ENCODE data around the gene RERE. TPM values are rescaled to one million over a fixed set of nuclear protein-coding genes. Genes with fewer than 3 reads are reported as not detected.
A peak's percentile ranks its signal among the peaks of the same experiment; 100 is the strongest.

RERE gene
- total RNA-seq, 2 donors from 2014 or later = 74.5 to 128 TPM

DNA sequence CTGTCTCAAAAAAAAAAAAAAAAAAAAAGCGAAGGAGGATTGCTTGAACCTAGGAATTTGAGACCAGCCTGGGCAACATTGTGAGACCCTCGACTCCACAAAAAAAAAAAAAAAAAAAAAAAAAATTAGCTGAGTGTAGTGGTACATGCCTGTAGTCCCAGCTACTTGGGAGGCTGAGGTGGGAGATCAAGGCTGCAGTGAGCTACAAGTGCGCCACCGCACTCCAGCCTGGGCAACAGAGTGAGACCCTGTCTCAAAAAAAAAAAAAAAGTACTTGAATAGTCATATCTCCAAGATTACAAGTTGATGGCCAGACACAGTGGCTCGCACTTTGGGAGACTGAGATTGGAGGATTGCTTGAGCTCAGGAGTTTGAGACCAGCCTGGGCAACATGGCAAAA is 33.6 kb upstream of the RERE start:
- intact Hi-C loops (cut with DNase I) = no loop called here
- H3K4me3 ChIP-seq = no peak overlapping the region
- no peak overlapping the region for H3K27ac ChIP-seq
- no peaks in the 10 kb centered on the region for H3K36me3 ChIP-seq (replicated peaks in 1 of 2; ENCODE audit: insufficient read depth in 1 of 2, low read depth in 2 of 2)
- peaks cover 14% of the 10 kb centered on the region for H3K4me1 ChIP-seq
- no peaks in the 10 kb centered on the region for H3K27me3 ChIP-seq
- TF ChIP-seq, protein P1, sequence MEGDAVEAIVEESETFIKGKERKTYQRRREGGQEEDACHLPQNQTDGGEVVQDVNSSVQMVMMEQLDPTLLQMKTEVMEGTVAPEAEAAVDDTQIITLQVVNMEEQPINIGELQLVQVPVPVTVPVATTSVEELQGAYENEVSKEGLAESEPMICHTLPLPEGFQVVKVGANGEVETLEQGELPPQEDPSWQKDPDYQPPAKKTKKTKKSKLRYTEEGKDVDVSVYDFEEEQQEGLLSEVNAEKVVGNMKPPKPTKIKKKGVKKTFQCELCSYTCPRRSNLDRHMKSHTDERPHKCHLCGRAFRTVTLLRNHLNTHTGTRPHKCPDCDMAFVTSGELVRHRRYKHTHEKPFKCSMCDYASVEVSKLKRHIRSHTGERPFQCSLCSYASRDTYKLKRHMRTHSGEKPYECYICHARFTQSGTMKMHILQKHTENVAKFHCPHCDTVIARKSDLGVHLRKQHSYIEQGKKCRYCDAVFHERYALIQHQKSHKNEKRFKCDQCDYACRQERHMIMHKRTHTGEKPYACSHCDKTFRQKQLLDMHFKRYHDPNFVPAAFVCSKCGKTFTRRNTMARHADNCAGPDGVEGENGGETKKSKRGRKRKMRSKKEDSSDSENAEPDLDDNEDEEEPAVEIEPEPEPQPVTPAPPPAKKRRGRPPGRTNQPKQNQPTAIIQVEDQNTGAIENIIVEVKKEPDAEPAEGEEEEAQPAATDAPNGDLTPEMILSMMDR (IDR thresholded peaks at IDR 0.05) = no peak
- TF ChIP-seq POLR2A (IDR thresholded peaks at IDR 0.05) = no peak
- H3K9me3 ChIP-seq = no peaks in the 10 kb centered on the region
- WGBS, 2 donors = 80 to 95% methylated on average over 4 to 5 of the region's 5 CpGs
- DNase-seq = no peak
- ATAC-seq = no peak

DNA sequence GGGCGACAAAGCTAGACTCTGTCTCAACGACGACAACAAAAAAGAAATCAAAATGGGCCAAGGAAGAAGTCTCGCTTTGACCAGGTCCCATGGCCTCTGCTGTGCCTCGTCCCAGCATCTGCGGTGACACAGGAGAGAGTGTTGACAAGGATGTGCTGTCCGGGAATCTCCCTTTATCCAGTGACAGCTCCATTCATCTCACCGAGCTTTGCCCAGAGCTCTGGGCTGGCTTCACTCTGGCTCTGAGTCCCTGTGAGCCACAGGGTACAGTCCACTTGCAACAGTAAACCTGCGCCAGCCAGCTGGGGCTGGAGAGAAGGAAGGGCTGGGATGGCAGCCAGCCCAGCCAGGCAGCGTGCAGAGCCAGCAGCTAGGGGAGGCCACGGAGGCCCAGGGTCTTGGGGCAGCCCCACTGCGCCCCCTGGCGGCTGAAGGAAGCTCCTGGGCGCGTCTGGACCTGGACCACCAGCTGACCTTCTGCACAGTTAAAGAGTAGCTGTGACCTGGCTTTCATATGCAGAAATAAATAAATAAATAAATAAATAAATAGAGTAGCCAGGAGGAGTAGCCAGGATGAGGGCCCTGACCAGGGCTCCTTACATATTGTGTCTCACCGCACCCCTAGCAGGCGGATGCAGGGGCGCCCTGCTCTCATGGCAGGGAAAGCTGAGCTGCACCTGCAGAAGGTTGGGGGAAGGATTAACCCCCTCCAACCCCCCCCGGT is 31.4 kb upstream of the RERE start:
- WGBS, 2 donors = 25 to 30% methylated on average over 17 to 19 of the region's 19 CpGs
- DNase-seq = peak; percentile 92 to 97 (median 96)
- ATAC-seq = peak; percentile 100
- Histone ChIP-seq H3K4me1 (peaks cover 18% of the 10 kb centered on the region), H3K4me3 (no peak overlapping the region), H3K27me3 (no peaks in the 10 kb centered on the region), H3K27ac (peak overlapping the region in 3 of 4 donors; percentile 22 to 62 (median 51)), H3K9me3 (no peaks in the 10 kb centered on the region), H3K36me3 (replicated peaks in 1 of 2; ENCODE audit: insufficient read depth in 1 of 2, low read depth in 2 of 2) (no peaks in the 10 kb centered on the region)
- intact Hi-C loops (cut with DNase I) = loop anchor here (10.0 kb wide), 1 partner anchor 114 kb away; no protein-coding TSS in a partner anchor
- TF ChIP-seq, protein P1 (IDR thresholded peaks at IDR 0.05) = peak; percentile 93 to 98 (median 95)
- TF ChIP-seq POLR2A (IDR thresholded peaks at IDR 0.05) = no peak

DNA sequence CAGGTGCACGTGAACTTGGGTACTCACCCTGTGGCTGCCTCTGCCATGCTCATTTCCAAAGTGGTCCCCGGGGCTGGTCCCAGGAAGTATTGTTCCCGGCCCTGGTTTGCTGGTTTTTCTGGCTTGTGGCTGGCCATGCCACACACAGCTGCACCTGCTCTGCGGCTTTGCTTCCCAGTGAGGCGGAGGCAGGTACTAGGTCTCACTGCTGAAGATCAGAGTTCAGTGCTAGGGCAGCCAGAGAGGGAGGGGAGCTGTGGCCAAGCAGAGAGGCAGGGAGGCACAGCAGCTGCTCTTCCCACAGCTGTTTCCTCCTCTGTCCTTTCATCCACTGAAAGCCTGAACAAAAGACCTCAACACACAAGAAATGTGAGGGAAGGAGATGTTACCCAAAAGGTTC is 30.6 kb upstream of the RERE start:
- Histone ChIP-seq H3K27me3 (no peaks in the 10 kb centered on the region), H3K4me3 (no peak overlapping the region), H3K36me3 (replicated peaks in 1 of 2; ENCODE audit: insufficient read depth in 1 of 2, low read depth in 2 of 2) (no peaks in the 10 kb centered on the region), H3K9me3 (no peaks in the 10 kb centered on the region), H3K4me1 (peaks cover 18% of the 10 kb centered on the region), H3K27ac (peak overlapping the region in 3 of 4 donors; percentile 39 to 62 (median 51))
- TF ChIP-seq, protein P1 (IDR thresholded peaks at IDR 0.05) = no peak
- TF ChIP-seq POLR2A (IDR thresholded peaks at IDR 0.05) = no peak
- 29 to 44% methylated on average over 5 of the region's 5 CpGs for WGBS, 2 donors
- DNase-seq = peak in 3 of 4 donors; percentile 50 to 68 (median 60)
- ATAC-seq = no peak
- intact Hi-C loops (cut with DNase I) = loop anchor here (10.0 kb wide), 1 partner anchor 113 kb away; no protein-coding TSS in a partner anchor

DNA sequence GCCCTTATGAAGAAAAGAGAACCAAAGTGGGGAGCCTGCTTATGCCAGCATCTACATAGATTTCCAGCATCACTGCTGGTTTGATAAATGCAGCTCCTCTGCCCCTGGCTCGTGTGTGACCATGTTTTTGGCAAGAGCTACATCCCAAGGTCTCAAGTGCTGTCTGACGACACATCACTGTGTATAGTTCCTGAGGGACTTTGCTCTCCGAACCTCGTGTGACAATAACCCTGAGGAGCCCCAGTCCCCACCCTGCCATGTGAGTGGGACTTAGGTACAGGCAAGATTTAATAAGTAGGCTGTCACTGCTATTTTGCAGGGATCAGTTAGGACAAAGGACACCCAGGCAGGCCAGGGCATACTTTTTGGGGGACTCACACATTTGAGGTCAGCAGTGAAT is 28.8 kb upstream of the RERE start:
- Histone ChIP-seq H3K9me3 (no peaks in the 10 kb centered on the region), H3K36me3 (replicated peaks in 1 of 2; ENCODE audit: insufficient read depth in 1 of 2, low read depth in 2 of 2) (no peaks in the 10 kb centered on the region), H3K4me1 (peaks cover 18% of the 10 kb centered on the region), H3K27me3 (no peaks in the 10 kb centered on the region), H3K27ac (no peak overlapping the region), H3K4me3 (no peak overlapping the region)
- TF ChIP-seq POLR2A (IDR thresholded peaks at IDR 0.05) = no peak
- TF ChIP-seq, protein P1 (IDR thresholded peaks at IDR 0.05) = no peak
- intact Hi-C loops (cut with DNase I) = loop anchor here (10.0 kb wide), 1 partner anchor 111 kb away; no protein-coding TSS in a partner anchor
- DNase-seq (no peak), ATAC-seq (no peak)
- WGBS, 2 donors = 50 to 70% methylated on average over 3 to 4 of the region's 4 CpGs

All from body of pancreas (tissue), 4 donors.